HG03108 (cell line): ENCODE data around the gene DGCR6L.
"Not testable (repeated sequence)": the region's sequence is repeated elsewhere in the genome, so short reads cannot be mapped to it uniquely, and the experiment has no call there.

Experiments used
- ATAC-seq: cut with Tn5 transposase; IDR thresholded peaks from one replicate; pipeline ENCODE4 v1.9.1; 2021; ENCODE audit warnings: moderate library complexity; ENCODE audit not compliant: unreplicated experiment

The DGCR6L gene

DNA sequence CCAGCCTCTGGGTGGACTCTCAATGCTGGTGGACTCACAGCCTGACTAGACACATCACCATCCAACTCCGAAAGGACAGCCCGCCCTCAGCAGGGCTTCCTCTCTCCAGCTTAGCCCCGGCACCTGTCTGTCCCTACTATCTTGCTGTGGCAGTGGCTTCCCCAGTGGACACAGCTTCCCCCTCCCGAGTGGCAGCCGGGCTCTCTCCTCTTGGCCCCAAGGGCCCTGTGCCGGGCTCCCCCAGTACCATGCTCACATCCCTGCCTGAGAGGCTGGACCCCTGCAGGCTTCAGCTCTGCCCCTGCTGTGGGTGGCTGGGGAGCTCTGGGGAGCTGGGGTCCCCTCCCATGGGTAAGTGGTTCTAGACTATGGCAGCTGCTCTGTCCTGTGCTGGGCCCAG, 9.1 kb downstream of the DGCR6L start:
- ATAC-seq = not testable (repeated sequence)

DNA sequence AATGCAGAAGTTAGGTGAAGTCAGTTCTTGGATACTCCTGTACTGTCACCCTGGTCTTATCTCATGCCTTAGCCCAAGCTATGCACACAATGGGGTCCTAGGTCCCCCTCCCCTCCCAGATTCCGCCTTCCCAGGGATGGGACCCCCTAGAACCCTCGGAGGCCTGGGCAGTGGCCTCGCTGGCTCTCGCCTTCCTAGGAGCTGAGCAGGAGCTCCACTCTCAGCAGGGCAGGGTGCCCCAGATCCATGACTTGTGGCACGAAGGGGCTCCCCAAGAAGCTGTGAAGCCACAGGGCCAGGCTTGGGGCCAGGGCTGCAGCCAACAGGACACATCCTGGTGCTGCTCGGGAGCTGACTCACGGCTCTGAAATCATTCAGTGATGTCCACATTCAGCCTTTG, 9.7 kb downstream of the DGCR6L start:
- not testable (repeated sequence) for ATAC-seq

DNA sequence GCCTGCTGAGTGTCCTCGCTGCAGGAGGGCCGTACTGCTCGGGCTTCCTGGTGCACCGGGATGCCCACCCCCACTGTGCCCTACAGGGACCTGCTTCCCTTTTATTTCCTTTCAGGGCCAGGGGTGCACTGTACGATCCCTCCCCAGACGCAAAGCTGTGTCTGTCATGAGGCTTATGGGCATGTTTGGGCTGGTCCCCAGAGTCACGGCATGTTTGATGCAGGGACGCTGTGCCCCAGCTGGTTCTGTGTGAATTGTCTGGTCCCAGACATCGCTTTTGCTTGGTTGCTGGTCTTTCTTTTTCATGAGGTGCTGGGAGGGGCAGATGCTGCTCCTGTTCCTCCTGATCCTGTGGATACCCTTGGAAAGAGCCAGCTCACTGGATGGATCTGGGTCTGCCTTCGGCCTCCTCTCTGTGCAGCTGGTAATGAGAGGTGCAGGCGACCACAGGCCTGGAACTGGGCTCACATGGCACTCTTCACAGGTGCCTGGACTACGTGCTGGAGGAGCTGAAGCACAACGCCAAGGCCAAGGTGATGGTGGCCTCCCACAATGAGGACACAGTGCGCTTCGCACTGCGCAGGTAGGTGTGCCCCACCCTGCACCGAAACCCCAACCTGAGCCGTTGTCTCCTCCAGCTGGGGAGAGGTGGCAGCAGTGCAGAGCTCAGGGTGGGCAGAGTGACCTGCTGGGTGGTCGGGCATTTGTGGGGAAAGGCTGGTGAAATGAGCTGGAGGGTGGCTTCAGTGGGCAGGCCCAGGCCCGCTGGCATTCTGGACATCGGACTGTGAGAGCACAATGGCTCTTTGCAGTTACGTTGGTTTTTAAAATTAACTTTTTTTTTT, 10.8 kb downstream of the DGCR6L start:
- ATAC-seq = not testable (repeated sequence)

DNA sequence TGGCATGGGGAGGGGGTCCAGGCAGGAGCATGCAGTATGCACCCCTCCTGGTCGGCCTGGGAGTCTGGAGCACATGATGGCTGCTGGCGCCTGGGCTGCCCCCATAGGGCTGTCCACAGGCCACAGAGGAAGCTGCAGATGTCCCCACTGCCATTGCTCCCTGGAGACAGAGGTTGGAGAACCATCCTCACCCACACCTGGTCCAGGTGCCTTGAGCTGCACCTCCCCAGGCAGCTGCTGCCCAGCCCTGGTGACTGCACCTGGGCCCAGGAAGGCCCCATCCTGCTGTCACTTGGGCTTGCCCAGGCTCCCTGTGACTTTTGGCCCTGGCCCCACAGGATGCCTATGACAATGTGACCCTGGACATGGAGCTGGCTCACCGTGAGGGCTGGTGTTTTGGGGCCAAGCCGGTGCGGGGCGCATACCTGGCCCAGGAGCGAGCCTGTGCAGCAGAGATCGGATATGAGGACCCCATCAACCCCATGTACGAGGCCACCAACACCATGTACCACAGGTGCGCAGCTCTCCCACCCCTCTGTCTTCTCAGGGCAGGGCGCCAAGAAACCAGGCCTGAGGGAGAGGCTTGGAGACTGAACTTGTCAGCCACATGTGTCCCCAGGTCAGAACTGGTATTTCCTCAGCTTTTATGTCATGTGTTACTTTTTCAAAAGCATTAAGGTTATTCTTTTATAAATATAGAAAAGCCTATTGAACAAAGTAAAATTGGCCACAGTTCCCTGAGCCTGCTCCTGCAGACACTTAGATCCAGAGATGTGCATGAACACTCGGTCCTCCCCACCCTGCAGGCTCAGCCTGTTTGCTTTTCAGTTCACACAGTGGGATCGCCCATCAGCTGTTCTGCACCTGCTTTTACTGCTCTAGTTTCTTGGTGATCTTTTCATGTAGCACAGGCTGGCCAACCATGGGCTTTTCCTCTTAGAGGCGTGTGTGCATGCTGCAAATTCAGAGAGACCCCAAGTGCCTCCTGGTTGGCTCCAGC, 12.1 kb downstream of the DGCR6L start:
- ATAC-seq = not testable (repeated sequence)

DNA sequence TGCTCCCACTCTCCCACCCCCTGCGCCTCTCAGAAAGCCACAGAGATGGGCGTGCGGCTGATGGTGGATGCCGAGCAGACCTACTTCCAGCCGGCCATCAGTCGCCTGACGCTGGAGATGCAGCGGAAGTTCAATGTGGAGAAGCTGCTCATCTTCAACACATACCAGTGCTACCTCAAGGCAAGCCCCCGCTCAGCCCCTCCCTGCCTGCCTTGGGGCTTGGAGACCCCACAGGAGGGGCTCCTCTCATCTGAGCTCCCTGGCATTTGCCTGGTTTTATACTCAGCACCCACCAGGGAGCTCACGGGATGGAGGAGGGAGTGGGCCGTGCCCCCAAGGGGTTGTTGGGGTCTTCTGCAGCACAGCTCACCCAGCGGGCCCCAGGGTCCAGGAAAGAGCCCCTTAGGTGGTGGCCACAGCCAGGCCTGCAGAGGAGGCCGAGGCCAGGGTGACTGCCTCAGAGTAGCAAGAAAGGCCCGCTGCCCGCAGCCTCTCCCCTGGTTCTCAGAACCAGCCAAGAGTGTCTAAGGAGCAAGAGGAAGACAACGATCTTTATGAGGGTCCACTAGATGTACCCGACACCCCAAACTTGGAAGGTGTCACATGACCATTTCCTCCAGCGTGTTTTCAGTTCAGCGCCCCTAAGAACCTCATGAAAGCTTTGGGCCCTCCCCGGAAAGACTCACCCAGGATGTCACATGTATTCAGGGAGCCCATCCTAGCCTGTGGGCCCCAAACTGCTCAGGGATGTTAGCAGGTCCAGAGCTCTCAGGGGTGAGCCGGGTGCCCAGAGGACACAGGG, 13.0 kb downstream of the DGCR6L start:
- ATAC-seq = not testable (repeated sequence)

DNA sequence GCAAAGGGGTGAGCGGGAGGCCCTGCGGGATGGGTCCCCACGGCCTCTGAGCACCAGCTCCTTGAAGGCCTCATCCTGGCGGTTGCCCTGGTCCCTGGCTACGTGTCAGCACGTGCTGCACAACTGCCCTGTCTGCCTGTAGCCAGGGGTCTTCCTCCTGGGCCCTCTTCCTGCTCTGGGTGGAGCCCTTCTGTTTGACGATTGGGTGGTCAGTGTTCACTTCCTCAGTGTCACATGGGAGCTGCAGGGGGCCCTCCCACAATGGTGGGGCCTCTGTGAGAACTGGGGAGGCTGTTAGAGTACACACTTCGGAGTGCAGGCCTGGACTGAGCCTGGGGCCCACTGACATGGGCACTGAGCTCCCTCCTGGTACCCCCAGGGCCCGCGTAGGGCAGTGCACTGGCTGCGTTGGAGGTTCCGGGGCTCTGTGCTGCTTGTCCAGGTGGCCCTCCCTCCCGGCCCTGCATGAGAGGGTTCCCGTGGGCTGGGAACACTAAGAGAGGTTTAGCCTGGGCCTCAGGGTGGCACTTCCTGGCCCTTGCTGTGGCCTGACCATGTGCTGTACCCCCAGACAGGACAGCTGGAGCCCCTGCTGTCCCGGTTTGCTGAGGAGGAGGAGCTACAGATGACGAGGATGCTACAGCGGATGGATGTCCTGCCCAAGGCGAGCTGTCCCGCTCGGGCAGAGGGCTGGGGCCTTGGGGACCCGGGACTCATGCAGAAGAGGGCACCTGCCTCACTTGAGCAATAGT, 13.8 kb downstream of the DGCR6L start:
- no peak for ATAC-seq

DNA sequence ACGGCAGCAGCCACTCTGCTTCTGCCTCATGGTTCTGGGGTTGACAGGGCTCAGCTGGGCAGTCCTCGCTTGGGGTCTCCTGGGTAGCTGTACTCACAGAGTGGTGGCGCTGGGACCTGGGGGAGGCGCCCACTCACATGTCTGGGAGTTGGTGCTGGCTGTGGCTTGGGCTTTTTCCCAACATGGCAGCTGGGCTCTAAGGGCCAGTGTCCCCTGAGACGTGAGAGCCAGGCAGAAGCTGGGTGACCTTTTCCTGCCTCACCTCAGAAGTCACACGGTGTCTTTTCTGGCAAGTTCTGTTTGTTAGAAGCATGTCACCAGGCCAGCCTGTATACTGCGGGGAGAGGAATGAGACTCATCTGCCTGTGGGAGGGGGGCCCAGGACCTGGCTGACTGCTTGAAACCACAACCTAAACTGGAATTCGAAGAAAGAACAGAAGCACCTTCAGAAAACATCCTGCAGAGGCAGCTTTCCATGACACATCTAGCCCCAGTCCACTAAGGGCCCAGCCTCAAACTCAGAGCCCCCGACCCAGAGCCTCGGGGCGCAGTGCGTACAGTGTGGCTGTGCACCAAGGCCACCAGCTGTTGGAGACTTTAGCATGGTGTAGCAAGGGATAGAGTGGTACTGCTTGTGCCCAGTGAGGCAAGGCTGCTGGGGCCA, 14.5 kb downstream of the DGCR6L start:
- ATAC-seq = not testable (repeated sequence)

DNA sequence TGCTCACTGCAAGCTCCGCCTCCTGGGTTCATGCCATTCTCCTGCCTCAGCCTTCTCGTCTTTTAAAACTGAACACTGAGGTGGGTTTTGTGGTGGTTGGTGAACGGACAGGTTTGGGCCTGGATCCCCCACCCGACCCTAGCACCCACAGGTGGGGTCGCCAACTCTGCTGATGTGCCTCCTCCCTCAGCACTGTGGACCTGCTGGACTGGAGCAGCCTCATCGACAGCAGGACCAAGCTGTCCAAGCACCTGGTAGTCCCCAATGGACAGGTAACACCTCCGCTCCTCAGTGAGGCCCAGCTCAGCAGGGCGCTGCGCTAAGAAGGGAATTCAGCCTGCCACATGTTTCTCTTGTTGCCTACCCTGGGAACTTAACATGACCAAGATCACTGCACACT, 15.2 kb downstream of the DGCR6L start:
- no peak for ATAC-seq

DNA sequence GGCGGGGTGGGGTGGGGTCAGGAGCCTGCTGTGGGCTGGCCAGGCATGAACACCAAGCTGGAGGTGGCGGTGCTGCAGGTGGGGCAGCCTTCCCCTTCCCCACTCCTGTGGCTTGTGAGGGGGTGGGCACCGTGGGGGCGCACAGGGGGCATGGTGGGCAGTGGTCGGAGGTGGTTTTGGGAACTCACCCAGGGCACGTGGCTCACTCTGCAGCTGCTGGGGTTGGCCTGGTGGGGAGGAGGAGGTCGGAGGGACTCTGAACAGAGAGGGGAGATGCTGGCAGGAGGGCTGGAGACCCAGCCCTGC, 16.7 kb downstream of the DGCR6L start:
- ATAC-seq = not testable (repeated sequence)

DNA sequence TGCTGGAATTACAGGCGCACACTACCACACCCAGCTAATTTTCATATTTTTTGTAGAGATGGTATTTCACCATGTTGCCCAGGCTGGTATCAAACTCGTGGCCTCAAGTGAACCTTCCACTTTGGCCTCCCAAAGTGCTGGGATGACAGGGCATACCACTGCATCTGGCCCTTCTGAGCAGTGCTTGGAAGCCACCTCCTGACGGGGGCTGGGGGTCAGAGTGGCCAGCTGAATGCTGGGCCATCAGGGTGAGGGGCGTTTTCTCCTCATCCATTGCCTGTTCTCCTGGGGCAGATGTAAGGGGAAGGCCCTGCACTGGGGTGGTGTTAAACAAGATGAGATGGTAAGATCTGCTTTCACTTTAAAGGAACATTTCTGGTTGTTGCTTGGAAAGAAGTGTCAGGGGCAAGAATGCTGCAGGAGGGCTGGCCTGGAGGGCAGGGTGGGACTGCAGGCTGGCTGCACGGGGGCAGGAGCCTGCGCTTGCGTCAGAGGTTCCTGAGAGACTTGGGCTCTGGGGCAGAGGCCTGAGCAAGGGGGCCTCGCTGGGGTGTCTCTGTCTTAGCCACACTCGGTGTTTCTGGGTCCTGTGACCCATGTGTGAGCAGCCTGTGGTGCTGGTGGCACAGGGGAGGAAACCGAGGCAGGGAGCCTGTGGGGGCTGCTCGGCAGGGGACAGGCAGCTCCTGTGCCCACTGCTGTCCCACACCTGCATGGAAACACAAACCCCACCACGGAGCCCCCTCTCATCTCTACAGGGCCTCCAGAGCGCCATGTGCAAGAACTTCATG, 17.2 kb downstream of the DGCR6L start:
- no peak for ATAC-seq

DNA sequence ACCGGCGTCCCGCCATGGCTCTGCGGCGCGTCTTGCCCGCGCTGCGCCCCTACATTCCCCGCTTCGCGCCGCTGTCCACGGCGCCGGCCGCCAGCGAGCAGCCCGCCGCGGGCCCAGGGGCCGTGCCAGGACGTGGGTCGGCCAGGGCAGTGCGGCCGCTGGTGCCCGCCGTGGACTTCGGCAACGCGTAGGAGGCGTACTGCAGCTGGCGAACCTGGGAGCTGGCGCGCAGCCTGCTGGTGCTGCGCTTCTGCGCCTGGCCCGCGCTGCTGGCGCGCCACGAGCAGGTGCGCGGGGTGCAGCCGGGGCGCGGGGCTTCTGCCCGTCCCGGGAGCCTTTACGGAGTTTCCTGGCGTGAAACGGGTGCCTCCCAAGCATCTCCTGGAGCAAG, 20.1 kb downstream of the DGCR6L start:
- ATAC-seq = no peak

DNA sequence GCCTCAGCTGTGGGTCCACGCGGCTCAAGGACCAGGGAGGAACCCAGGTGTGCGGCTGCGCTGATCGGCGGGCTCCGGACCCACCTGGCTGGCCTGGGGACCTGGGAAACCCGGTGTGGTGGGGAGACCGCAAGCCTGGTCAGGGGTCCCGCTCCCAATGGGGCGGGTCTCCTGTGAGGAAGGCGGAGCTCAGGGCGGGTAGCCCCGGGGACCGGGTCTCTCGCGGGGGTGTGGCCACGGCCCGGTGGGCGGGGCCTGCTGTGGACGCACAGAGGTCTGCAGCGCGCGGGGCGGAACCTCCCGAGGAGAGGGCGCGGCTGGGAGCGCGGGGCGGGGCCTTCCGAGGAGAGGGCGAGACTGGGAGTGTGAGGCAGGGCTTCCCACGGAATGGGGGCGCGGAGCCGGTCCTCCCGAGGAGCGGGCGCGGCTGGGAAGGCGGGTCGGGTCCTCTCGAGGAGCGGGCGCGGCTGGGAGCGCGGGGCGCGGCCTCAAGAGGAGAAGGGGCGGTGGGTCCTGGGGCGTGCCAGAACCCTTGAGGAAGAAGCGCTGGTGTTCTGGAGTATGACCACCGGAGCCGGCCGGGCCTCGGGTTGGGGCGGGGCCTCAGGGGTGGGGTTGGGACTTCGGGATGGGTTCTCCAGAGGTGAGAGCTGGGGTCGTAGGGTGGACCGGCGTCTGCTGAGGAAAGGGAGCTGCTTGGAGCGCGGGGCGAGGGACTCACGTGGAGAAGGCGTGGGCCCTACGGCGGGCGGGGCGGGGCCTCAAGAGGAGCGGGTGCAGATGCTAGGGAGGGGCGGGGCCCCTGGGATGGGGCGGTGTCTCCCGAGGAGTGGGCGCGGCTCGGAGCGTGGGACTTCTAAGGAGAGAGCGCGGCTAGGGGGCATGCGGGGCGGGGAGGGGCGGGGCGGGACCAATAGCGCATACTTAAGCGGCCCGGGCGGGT, 20.8 kb downstream of the DGCR6L start:
- no peak for ATAC-seq

DNA sequence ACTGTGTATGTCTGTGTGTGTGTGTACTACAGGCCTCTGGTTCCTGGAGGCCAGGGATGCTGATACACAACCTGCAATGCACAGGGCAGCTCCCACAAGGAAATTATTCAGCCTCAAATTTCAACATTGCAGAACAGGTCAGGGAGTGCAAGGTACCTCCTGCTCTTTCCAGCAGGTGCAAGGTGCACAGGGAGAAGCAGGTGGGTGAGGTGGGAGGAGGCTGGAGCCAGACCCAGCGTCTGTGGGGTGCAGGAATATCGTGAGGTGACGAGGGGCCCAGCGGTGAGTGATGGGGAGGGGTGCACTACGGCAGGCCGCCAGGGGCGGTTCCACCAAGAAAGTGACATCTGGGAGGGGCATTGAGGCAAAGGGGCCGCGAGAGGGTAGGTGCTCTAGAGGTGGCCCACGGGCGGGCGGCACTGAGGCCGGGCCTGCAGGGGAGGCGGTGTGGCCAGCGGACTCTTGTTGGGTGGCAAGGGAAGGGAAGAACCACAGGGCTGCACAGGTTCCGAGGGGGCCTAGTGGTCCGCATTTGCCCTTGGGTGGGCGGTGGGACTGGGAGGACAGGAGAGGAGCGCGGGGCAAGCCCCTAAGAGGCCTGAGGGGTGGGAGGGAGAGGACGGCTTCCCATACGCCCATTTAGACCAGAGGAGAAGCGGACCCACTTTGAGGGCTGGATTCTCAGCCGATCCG, 21.6 kb downstream of the DGCR6L start:
- no peak for ATAC-seq

DNA sequence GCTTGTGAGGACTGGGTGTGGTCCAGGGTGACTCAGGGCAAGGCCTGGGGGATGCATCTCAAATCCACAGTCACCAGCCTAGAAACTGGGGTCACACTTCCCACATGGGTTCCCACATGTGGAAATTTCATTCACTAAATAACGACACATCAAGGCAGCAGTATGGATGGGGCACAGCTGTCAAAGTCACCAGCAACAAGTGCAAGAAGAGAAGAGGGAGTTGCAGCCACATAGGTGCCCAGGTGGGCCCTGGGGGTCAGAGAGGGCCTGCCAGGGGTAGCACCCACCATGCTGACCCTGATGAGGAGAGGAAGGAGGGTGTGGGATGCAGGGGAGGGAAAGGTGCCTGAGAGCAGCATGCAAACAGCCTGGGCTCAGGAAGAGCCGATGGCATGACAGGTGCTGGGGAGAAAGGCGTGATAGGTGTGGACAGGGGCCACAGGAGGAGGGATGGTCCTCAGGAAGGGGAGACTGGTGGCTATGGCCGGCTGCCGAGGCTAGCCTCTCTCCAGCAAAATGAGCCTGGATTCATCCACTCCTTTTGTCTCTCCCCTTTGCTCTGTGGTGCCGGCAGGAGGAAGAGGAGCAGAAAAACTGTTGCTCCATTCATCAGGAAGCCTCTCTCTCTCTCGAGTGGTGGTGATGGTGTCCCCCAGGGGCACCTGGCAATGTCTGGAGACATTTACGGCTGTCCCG, 22.3 kb downstream of the DGCR6L start:
- no peak for ATAC-seq

DNA sequence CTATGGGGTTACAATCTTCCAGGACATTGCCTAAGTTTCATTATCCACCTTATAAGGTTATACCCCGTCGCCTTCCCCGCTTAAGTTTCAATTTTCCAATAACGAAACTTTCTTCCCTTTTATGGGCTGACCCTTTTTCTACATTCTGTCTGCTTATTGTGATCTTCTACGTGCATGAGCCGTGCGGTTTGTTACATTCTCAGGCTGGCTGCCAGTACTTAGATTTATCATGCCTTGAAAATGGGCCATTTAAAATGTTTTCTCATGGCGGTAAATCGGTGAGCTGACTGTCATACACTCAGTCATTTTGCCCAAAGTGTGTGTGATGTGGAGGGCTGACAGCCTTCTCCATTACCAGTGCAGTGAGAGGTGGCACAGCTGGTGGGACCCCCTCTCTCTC, 23.3 kb downstream of the DGCR6L start:
- no peak for ATAC-seq

DNA sequence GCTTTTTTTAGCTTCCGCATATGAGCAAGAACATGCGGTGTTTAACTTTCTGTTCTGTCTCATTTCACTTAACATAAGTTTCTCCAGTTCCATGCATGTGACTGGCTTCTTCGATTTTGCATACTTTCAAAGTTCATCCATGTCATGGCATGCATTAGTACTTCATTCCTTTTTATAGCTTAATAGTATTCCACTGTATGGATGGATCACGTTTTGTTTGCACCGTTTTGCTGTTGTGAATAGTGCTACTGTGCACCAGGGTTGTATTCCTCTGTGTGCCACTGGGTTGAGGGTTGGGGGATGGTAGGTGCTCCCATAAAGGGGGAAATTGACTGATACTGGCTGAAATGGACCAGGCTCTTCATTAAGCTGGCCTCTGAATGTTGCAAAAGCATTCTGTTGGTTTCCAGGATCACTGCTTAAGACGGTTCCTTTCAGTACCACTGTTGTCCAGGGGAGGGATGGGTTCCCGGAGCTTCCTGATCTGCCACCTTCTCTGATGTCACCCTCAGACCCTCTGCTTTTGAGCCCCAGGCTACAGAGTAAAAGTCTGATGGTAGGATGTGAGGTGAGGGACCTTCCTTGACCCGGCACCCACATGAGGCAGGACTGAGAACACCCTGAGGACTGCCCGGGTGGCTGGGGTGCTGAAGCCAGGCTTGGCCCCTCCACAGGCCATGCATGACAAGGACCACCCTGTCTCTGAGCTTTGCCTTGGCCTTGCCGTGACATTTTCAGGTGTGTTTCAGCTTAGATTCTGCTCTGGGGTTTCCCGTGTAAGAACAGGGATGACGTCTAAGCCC, 24.4 kb downstream of the DGCR6L start:
- no peak for ATAC-seq
